ENCODE results near the gene SPAAR. TPM values are rescaled to one million over a fixed set of nuclear protein-coding genes. Genes with fewer than 3 reads are reported as not detected.

SPAAR gene
- polyA plus RNA-seq, 1 donor (not counting 4 experiments of a cell fraction or from before 2014, with no cell fraction given) = not detected

DNA sequence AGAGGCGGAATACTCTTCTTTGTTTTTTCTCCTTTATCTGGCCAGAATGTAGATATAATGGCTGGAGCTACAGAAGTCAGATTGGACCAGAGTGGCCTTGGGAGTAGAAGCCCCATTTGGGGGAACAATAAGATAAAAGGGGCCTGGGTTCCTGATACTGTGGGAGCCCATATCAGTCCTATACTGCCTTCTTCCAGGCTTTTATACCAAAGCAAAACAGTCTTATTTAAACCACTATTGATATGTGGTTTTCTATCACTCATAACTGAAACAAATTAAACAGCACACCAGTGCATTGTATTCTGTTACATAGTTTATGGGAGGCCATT is 14.3 kb downstream of the SPAAR start:
- Histone ChIP-seq H3K27ac (ENCODE audit: control insufficient read depth, insufficient read depth, low read length) (peak overlapping the region; percentile 71), H3K4me2 (ENCODE audit: control insufficient read depth, extremely low read depth, insufficient read depth, low read depth, low read length) (peak overlapping the region; percentile 29), H3K9me3 (ENCODE audit: control insufficient read depth, low read depth, low read length) (no peaks in the 10 kb centered on the region), H3K79me2 (ENCODE audit: control insufficient read depth, insufficient read depth, low read length) (no peaks in the 10 kb centered on the region), H3K4me3 (ENCODE audit: control insufficient read depth in 2 of 3, extremely low read depth in 1 of 3, insufficient read depth in 2 of 3, low read depth in 1 of 3, low read length in 3 of 3) (peak overlapping the region in 2 of 3 experiments; percentile 1 to 28), H3K9ac (ENCODE audit: control insufficient read depth, extremely low read depth, insufficient read depth, low read length) (no peak overlapping the region), H3K27me3 (ENCODE audit: control insufficient read depth, extremely low read depth, insufficient read depth, low read length) (no peaks in the 10 kb centered on the region), H2AFZ (ENCODE audit: control insufficient read depth, low read length) (peak overlapping the region; percentile 52), H3K9me1 (ENCODE audit: control insufficient read depth, extremely low read depth, insufficient read depth, low read length) (no peaks in the 10 kb centered on the region), H3K36me3 (ENCODE audit: control insufficient read depth in 2 of 2, extremely low read depth in 1 of 2, insufficient read depth in 2 of 2, low read length in 2 of 2) (no peaks in the 10 kb centered on the region), H4K20me1 (ENCODE audit: control insufficient read depth, extremely low read depth, insufficient read depth, low read length) (no peaks in the 10 kb centered on the region), H3K4me1 (ENCODE audit: control insufficient read depth, extremely low read depth, insufficient read depth, low read length) (peaks cover 15% of the 10 kb centered on the region)
- dilution Hi-C loops (cut with MboI; ENCODE audit: extremely low pct_ligation_motif_present, low sequenced_read_pairs) = no loop called here
- FAIRE-seq (no peak), DNase-seq (ENCODE audit: low read depth, low spot score) (no peak)
- TF ChIP-seq, protein P1, sequence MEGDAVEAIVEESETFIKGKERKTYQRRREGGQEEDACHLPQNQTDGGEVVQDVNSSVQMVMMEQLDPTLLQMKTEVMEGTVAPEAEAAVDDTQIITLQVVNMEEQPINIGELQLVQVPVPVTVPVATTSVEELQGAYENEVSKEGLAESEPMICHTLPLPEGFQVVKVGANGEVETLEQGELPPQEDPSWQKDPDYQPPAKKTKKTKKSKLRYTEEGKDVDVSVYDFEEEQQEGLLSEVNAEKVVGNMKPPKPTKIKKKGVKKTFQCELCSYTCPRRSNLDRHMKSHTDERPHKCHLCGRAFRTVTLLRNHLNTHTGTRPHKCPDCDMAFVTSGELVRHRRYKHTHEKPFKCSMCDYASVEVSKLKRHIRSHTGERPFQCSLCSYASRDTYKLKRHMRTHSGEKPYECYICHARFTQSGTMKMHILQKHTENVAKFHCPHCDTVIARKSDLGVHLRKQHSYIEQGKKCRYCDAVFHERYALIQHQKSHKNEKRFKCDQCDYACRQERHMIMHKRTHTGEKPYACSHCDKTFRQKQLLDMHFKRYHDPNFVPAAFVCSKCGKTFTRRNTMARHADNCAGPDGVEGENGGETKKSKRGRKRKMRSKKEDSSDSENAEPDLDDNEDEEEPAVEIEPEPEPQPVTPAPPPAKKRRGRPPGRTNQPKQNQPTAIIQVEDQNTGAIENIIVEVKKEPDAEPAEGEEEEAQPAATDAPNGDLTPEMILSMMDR (optimal IDR thresholded peaks at IDR 0.05 in 1 of 3, IDR thresholded peaks at IDR 0.05 in 1 of 3, conservative IDR thresholded peaks at IDR 0.05 in 1 of 3; ENCODE audit: extremely low read depth in 1 of 3, insufficient read depth in 2 of 3, low read length in 3 of 3) = no peak
- no peak for TF ChIP-seq EZH2 (IDR thresholded peaks at IDR 0.05; ENCODE audit: low read length)

DNA sequence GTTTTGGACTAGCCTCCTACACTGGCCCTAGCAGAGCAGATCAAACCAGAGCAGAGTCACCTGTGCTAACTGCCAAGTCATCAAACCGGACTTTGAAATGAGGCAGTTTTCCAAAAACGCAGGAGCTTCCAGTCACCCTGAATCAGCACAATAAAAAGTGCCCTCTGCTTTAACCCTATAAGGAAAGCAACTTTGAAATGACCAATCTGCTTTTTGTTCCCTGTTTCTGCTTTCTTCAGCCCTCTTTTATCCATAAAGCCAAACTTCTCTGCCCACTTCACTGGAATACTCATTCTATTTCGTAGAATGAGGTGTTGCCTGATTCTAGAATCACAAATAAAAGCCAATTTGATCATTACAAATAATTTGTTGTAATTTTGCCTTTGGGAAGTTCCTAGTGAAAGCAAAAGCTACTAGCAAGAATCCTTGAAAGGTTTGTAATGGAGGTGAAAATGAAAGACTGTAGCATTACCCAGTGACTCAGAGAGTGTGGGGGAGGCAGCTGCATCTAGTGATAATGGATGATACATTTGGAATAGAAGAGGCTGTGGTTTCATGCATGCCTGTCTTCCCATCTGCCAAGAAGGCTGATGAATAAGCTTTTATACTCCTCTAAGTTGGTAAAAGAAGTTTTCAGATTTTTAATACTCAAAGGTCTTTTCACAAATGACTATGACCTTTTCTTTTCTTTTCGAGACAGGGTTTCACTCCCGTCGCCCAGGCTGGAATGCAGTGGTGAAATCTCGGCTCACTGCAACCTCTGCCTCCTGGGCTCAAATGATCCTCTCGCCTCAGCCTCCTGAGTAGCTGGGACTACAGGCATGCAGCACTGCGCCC is 14.9 kb downstream of the SPAAR start:
- Histone ChIP-seq H3K9me3 (ENCODE audit: control insufficient read depth, low read depth, low read length) (no peaks in the 10 kb centered on the region), H3K27me3 (ENCODE audit: control insufficient read depth, extremely low read depth, insufficient read depth, low read length) (no peaks in the 10 kb centered on the region), H2AFZ (ENCODE audit: control insufficient read depth, low read length) (peak overlapping the region; percentile 48), H3K9ac (ENCODE audit: control insufficient read depth, extremely low read depth, insufficient read depth, low read length) (peak overlapping the region; percentile 39), H3K4me3 (ENCODE audit: control insufficient read depth in 2 of 3, extremely low read depth in 1 of 3, insufficient read depth in 2 of 3, low read depth in 1 of 3, low read length in 3 of 3) (peak overlapping the region in 2 of 3 experiments; percentile 1 to 8), H4K20me1 (ENCODE audit: control insufficient read depth, extremely low read depth, insufficient read depth, low read length) (no peaks in the 10 kb centered on the region), H3K9me1 (ENCODE audit: control insufficient read depth, extremely low read depth, insufficient read depth, low read length) (no peaks in the 10 kb centered on the region), H3K36me3 (ENCODE audit: control insufficient read depth in 2 of 2, extremely low read depth in 1 of 2, insufficient read depth in 2 of 2, low read length in 2 of 2) (no peaks in the 10 kb centered on the region), H3K27ac (ENCODE audit: control insufficient read depth, insufficient read depth, low read length) (peak overlapping the region; percentile 71), H3K4me2 (ENCODE audit: control insufficient read depth, extremely low read depth, insufficient read depth, low read depth, low read length) (peak overlapping the region; percentile 29), H3K79me2 (ENCODE audit: control insufficient read depth, insufficient read depth, low read length) (no peaks in the 10 kb centered on the region), H3K4me1 (ENCODE audit: control insufficient read depth, extremely low read depth, insufficient read depth, low read length) (peaks cover 15% of the 10 kb centered on the region)
- dilution Hi-C loops (cut with MboI; ENCODE audit: extremely low pct_ligation_motif_present, low sequenced_read_pairs) = no loop called here
- TF ChIP-seq EZH2 (IDR thresholded peaks at IDR 0.05; ENCODE audit: low read length) = no peak
- TF ChIP-seq, protein P1 (optimal IDR thresholded peaks at IDR 0.05 in 1 of 3, IDR thresholded peaks at IDR 0.05 in 1 of 3, conservative IDR thresholded peaks at IDR 0.05 in 1 of 3; ENCODE audit: extremely low read depth in 1 of 3, insufficient read depth in 2 of 3, low read length in 3 of 3) = no peak
- no peak for DNase-seq (ENCODE audit: low read depth, low spot score)
- peak; percentile 85 for FAIRE-seq
